Esophagus squamous epithelium (tissue), 4 donors: Measurements from ENCODE around the gene PLA2G7.

Experiments used
- CTCF ChIP-seq, 6 experiments: fragments of 450-650 bp in 4 of 6; fragments of 200-600 bp in 2 of 6; sonication (generic) in 2 of 6; IDR thresholded peaks; one replicate each; pipeline ENCODE4 v1.5.1; 2016 to 2019; ENCODE audit warnings: antibody characterized with exemption in 6 of 6, mild to moderate bottlenecking in 4 of 6, moderate library complexity in 4 of 6
- POLR2A ChIP-seq, 4 donors: fragments of 450-650 bp; IDR thresholded peaks; one replicate each; pipeline ENCODE4 v1.6.1; 2017; ENCODE audit warnings: antibody characterized with exemption in 4 of 4, mild to moderate bottlenecking in 4 of 4, moderate library complexity in 3 of 4

- TF ChIP-seq CTCF (IDR thresholded peaks at IDR 0.05) (no peak), POLR2A (IDR thresholded peaks at IDR 0.05) (no peak)
Measured at GRCh38 chr6:46657642-46658041, 77.5 kb downstream of the PLA2G7 start.
